Chondrocyte (in vitro differentiated cells): ENCODE measurements around the gene CDK5. TPM values are rescaled to one million over a fixed set of nuclear protein-coding genes. Genes with fewer than 3 reads are reported as not detected.

Source experiments
- DNase-seq: peaks from one replicate; pipeline ENCODE4 v3.0.0; 2021; ENCODE audit warnings: mixed read lengths, low spot score
- H3K27ac Mint-ChIP-seq: one replicate; pipeline ENCODE4 v1.8.0; 2021; ENCODE audit warnings: mild to moderate bottlenecking, moderate library complexity, mixed read lengths; ENCODE audit not compliant: unreplicated experiment
- H3K27me3 Mint-ChIP-seq: 2 replicates; pipeline ENCODE4 v1.8.0; 2021; ENCODE audit warnings: low read depth, mixed read lengths
- H3K36me3 Mint-ChIP-seq: 2 replicates; pipeline ENCODE4 v1.8.0; 2021; ENCODE audit warnings: low read depth, mixed read lengths
- H3K4me1 Mint-ChIP-seq: 2 replicates; pipeline ENCODE4 v1.8.0; 2021; ENCODE audit warnings: low read depth, mild to moderate bottlenecking, mixed read lengths
- H3K4me3 Mint-ChIP-seq: one replicate; pipeline ENCODE4 v1.8.0; 2021; ENCODE audit warnings: mild to moderate bottlenecking, moderate library complexity, mixed read lengths; ENCODE audit not compliant: unreplicated experiment
- H3K9me3 Mint-ChIP-seq: 2 replicates; pipeline ENCODE4 v1.8.0; 2021; ENCODE audit warnings: low read depth, mixed read lengths
- CTCF ChIP-seq: fragments of 200-600 bp; sonication (generic); IDR thresholded peaks from 2 replicates; pipeline ENCODE4 v1.5.0; 2021; ENCODE audit warnings: antibody characterized with exemption, mild to moderate bottlenecking, moderate library complexity
- total RNA-seq: library from RNA; stranded (reverse); gene quantifications from 3 replicates; pipeline ENCODE4 v1.2.1, GENCODE V29; 2021

CDK5 gene
- total RNA-seq, 1 donor from 2014 or later: 24.0 TPM

GRCh38 chr7:151039850-151040548 lies 17.7 kb downstream of the CDK5 start:
- Mint-ChIP-seq H3K4me1 (peaks cover 27% of the 10 kb centered on the region), H3K27me3 (no peaks in the 10 kb centered on the region), H3K36me3 (peaks cover 3% of the 10 kb centered on the region), H3K27ac (peak overlapping the region; percentile 96), H3K9me3 (no peaks in the 10 kb centered on the region), H3K4me3 (no peak overlapping the region)
- no peak for DNase-seq
- TF ChIP-seq CTCF: no peak

- Mint-ChIP-seq H3K4me3 (peak overlapping the region; percentile 28), H3K9me3 (no peaks in the 10 kb centered on the region), H3K36me3 (peaks cover 3% of the 10 kb centered on the region), H3K27me3 (no peaks in the 10 kb centered on the region), H3K4me1 (peaks cover 27% of the 10 kb centered on the region), H3K27ac (peak overlapping the region; percentile 96)
- DNase-seq: no peak
- no peak for TF ChIP-seq CTCF
Measured at GRCh38 chr7:151038951-151039849, 18.5 kb downstream of the CDK5 start.

- no peaks in the 10 kb centered on the region for H3K27me3 Mint-ChIP-seq
- peaks cover 27% of the 10 kb centered on the region for H3K4me1 Mint-ChIP-seq
- no peak overlapping the region for H3K27ac Mint-ChIP-seq
- no peak for DNase-seq
- no peak overlapping the region for H3K4me3 Mint-ChIP-seq
- H3K36me3 Mint-ChIP-seq: peaks cover 3% of the 10 kb centered on the region
- no peak for TF ChIP-seq CTCF
- H3K9me3 Mint-ChIP-seq: no peaks in the 10 kb centered on the region
Measured at GRCh38 chr7:151035902-151036301, 21.8 kb downstream of the CDK5 start.

GRCh38 chr7:151035026-151035717 lies 22.5 kb downstream of the CDK5 start:
- no peak overlapping the region for H3K4me3 Mint-ChIP-seq
- H3K36me3 Mint-ChIP-seq: peaks cover 3% of the 10 kb centered on the region
- peaks cover 26% of the 10 kb centered on the region for H3K4me1 Mint-ChIP-seq
- no peaks in the 10 kb centered on the region for H3K9me3 Mint-ChIP-seq
- no peak overlapping the region for H3K27ac Mint-ChIP-seq
- no peak for DNase-seq
- no peak for TF ChIP-seq CTCF
- H3K27me3 Mint-ChIP-seq: no peaks in the 10 kb centered on the region
